SH-SY5Y (cell line): Measurements from ENCODE around the gene SPAG4.

ENCODE experiments used
- GATA2 ChIP-seq: IDR thresholded peaks from 2 replicates; pipeline ENCODE4 v1.6.1; 2011; ENCODE audit warnings: mild to moderate bottlenecking, low read depth, low read length
- GATA3 ChIP-seq: IDR thresholded peaks from 2 replicates; pipeline ENCODE4 v1.6.1; 2011; ENCODE audit warnings: low read depth, mild to moderate bottlenecking, low read length, moderate library complexity

DNA sequence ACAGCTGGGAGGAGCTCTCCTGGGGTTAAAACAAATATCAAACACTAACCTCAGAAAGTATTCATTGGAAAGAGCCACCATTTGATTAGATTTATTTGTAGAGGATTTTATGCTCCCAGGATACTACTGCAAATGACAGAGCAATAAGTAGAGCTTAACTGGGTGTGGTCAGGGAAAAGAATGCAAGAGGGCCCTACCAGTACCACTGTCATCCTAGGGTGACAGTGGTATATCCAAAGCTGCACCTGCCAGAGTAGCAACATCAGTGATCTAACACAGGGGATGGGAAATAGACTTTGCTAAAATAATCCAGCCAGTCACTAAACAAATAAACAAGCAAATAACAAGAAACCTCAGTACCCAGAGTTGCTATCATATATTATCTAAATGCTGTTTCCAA, 44.1 kb upstream of the SPAG4 start:
- no peak for TF ChIP-seq GATA2
- no peak for TF ChIP-seq GATA3
